Gastrocnemius medialis (tissue), 4 donors: ENCODE data around the gene GALNT2. TPM values are rescaled to one million over a fixed set of nuclear protein-coding genes. Genes with fewer than 3 reads are reported as not detected.

ENCODE experiments used
- ATAC-seq, 2 donors: fragments of 150-250 bp; one replicate each; pipeline ENCODE4 v1.9.1; 2016
- DNase-seq, 2 donors: peaks; one replicate each; pipeline ENCODE4 v3.0.0-alpha.2; 2019
- H3K27ac ChIP-seq, 4 donors: fragments of 200-600 bp; sonication (generic); 1 replicate in 1 of 4; 2 replicates in 3 of 4; pipeline ENCODE4 v1.5.1; 2016 to 2018; ENCODE audit warnings: mild to moderate bottlenecking in 2 of 4, moderate library complexity in 1 of 4
- H3K27me3 ChIP-seq, 3 donors: fragments of 200-600 bp; sonication (generic) in 2 of 3; 1 replicate in 1 of 3; 2 replicates in 2 of 3; pipeline versions ENCODE4 v1.5.1 to v1.6.0; 2016 to 2019; ENCODE audit warnings: mild to moderate bottlenecking in 1 of 3, moderate library complexity in 1 of 3
- H3K36me3 ChIP-seq, 2 donors: fragments of 200-600 bp; sonication (generic) in 1 of 2; one replicate each; pipeline ENCODE4 v1.5.1; 2017 to 2018
- H3K4me1 ChIP-seq, 2 donors: fragments of 200-600 bp; sonication (generic) in 1 of 2; one replicate each; pipeline ENCODE4 v1.5.1; 2016 to 2017; ENCODE audit warnings: mild to moderate bottlenecking in 2 of 2
- H3K4me3 ChIP-seq, 4 donors: fragments of 200-600 bp; sonication (generic) in 3 of 4; 1 replicate in 1 of 4; 2 replicates in 3 of 4; pipeline ENCODE4 v1.5.1; 2016 to 2019; ENCODE audit warnings: mild to moderate bottlenecking in 2 of 4
- H3K9me3 ChIP-seq, 3 donors: fragments of 200-600 bp; sonication (generic) in 2 of 3; 1 replicate in 1 of 3; 2 replicates in 2 of 3; pipeline ENCODE4 v1.5.1; 2016 to 2019
- CTCF ChIP-seq, 5 experiments: fragments of 450-650 bp in 3 of 5; fragments of 200-600 bp in 2 of 5; sonication (generic) in 2 of 5; IDR thresholded peaks in 4 of 5; conservative IDR thresholded peaks in 1 of 5; 1 replicate in 4 of 5; 2 replicates in 1 of 5; pipeline ENCODE4 v1.5.1; 2016 to 2019; ENCODE audit warnings: antibody characterized with exemption in 5 of 5, mild to moderate bottlenecking in 3 of 5, moderate library complexity in 3 of 5
- POLR2A ChIP-seq, 2 donors: fragments of 450-650 bp; IDR thresholded peaks; one replicate each; pipeline ENCODE4 v1.6.1; 2017; ENCODE audit warnings: antibody characterized with exemption in 2 of 2, mild to moderate bottlenecking in 2 of 2, moderate library complexity in 2 of 2
- in situ Hi-C, 4 donors: fragments of 200-750 bp; cut with MboI; loops; one replicate each; pipeline versions ENCODE4 v1.15.0 to v1.8.0; 2017; ENCODE audit warnings: low sequenced_read_pairs in 4 of 4
- intact Hi-C: fragments of 100-400 bp; cut with DNase I; formaldehyde crosslinking; loops from one replicate; pipeline ENCODE4 v1.15.1; 2023; ENCODE audit warnings: low total_unique reads
- total RNA-seq, 4 donors: library from RNA; depleted of rRNA; stranded (reverse); fragments of >200 nt; gene quantifications; one replicate each; pipeline versions ENCODE4 v1.1.0 to v1.2.3, GENCODE V29; 2016

GALNT2 gene
- total RNA-seq, 4 donors from 2014 or later = 73.7 to 106 (median 78.3) TPM

- TF ChIP-seq POLR2A (IDR thresholded peaks at IDR 0.05) = no peak
- no peak for TF ChIP-seq CTCF (IDR thresholded peaks at IDR 0.05 in 4 of 5, conservative IDR thresholded peaks at IDR 0.05 in 1 of 5)
- no peaks in the 10 kb centered on the region for H3K9me3 ChIP-seq
- intact Hi-C loops (no loop called here), in situ Hi-C loops (no loop called here)
- H3K4me3 ChIP-seq = no peak overlapping the region
- no peaks in the 10 kb centered on the region for H3K36me3 ChIP-seq
- DNase-seq (peak in 1 of 2 donors; percentile 2), ATAC-seq (no peak)
- H3K27ac ChIP-seq = no peak overlapping the region
- no peaks in the 10 kb centered on the region for H3K4me1 ChIP-seq
- peaks cover 0 to 6% (median 0%) of the 10 kb centered on the region in 3 donors for H3K27me3 ChIP-seq
Observed at GRCh38 chr1:230289350-230289644, 222.3 kb downstream of the GALNT2 start.

GRCh38 chr1:230291731-230292620 is 224.9 kb downstream of the GALNT2 start:
- intact Hi-C loops = no loop called here
- H3K27me3 ChIP-seq = peaks cover 0 to 6% (median 0%) of the 10 kb centered on the region in 3 donors
- H3K27ac ChIP-seq = no peak overlapping the region
- H3K36me3 ChIP-seq = no peaks in the 10 kb centered on the region
- DNase-seq (peak in 1 of 2 donors; percentile 6), ATAC-seq (no peak)
- TF ChIP-seq POLR2A (IDR thresholded peaks at IDR 0.05) (no peak), CTCF (IDR thresholded peaks at IDR 0.05 in 4 of 5, conservative IDR thresholded peaks at IDR 0.05 in 1 of 5) (no peak)
- in situ Hi-C loops = no loop called here
- no peak overlapping the region for H3K4me3 ChIP-seq
- no peaks in the 10 kb centered on the region for H3K4me1 ChIP-seq
- H3K9me3 ChIP-seq = no peaks in the 10 kb centered on the region

- Histone ChIP-seq H3K27ac (no peak overlapping the region), H3K4me3 (no peak overlapping the region), H3K36me3 (no peaks in the 10 kb centered on the region), H3K27me3 (peaks cover 0 to 6% (median 0%) of the 10 kb centered on the region in 3 donors), H3K9me3 (no peaks in the 10 kb centered on the region), H3K4me1 (no peaks in the 10 kb centered on the region)
- in situ Hi-C loops (no loop called here), intact Hi-C loops (no loop called here)
- TF ChIP-seq CTCF (IDR thresholded peaks at IDR 0.05 in 4 of 5, conservative IDR thresholded peaks at IDR 0.05 in 1 of 5) (no peak), POLR2A (IDR thresholded peaks at IDR 0.05) (no peak)
- ATAC-seq (no peak), DNase-seq (peak in 1 of 2 donors; percentile 4)
Observed at GRCh38 chr1:230292689-230293389, 225.8 kb downstream of the GALNT2 start.

- intact Hi-C loops (no loop called here), in situ Hi-C loops (no loop called here)
- Histone ChIP-seq H3K4me3 (no peak overlapping the region), H3K27me3 (peaks cover 0 to 6% (median 0%) of the 10 kb centered on the region in 3 donors), H3K36me3 (no peaks in the 10 kb centered on the region), H3K4me1 (no peaks in the 10 kb centered on the region), H3K9me3 (no peaks in the 10 kb centered on the region), H3K27ac (no peak overlapping the region)
- ATAC-seq (no peak), DNase-seq (peak in 1 of 2 donors; percentile 3)
- TF ChIP-seq POLR2A (IDR thresholded peaks at IDR 0.05) = no peak
- TF ChIP-seq CTCF (IDR thresholded peaks at IDR 0.05 in 4 of 5, conservative IDR thresholded peaks at IDR 0.05 in 1 of 5) = no peak
Observed at GRCh38 chr1:230293390-230293700, 226.3 kb downstream of the GALNT2 start.
